ENCODE results near the gene XBP1. TPM values are rescaled to one million over a fixed set of nuclear protein-coding genes. Genes with fewer than 3 reads are reported as not detected.

Gene XBP1
- total and polyA plus RNA-seq, 2 of the 4 experiments (the other 2 are of a cell fraction), result 95.0 to 223 TPM

- Histone ChIP-seq H3K79me1 (ENCODE audit: low read depth in 1 of 2, low read length in 2 of 2) (no peaks in the 10 kb centered on the region), H3K4me2 (ENCODE audit: low read depth, low read length) (no peak overlapping the region), H3K56ac (ENCODE audit: extremely low read depth, insufficient read depth, low read length) (no peak overlapping the region), H2AFZ (replicated peaks; ENCODE audit: low read length, poor library complexity) (no peak overlapping the region), H2AK9ac (replicated peaks; ENCODE audit: low read depth, low read length, poor library complexity) (no peak overlapping the region), H2BK20ac (ENCODE audit: low read depth, low read length) (no peak overlapping the region), H3K36me3 (ENCODE audit: control insufficient read depth, insufficient read depth, low read length) (no peaks in the 10 kb centered on the region), H4K5ac (ENCODE audit: low read depth, low read length) (no peak overlapping the region), H2BK15ac (ENCODE audit: low read depth, low read length) (no peak overlapping the region), H3K9me3 (ENCODE audit: control insufficient read depth, insufficient read depth, low read length) (no peaks in the 10 kb centered on the region), H3K18ac (ENCODE audit: low read depth, low read length) (no peak overlapping the region), H2AK5ac (ENCODE audit: low read depth, low read length) (no peak overlapping the region), H2BK5ac (ENCODE audit: low read depth, low read length, poor library complexity, severe bottlenecking) (no peak overlapping the region), H3K23ac (ENCODE audit: low read depth, low read length) (no peak overlapping the region), H4K20me1 (ENCODE audit: insufficient read depth, low read length) (no peaks in the 10 kb centered on the region), H3K4ac (ENCODE audit: low read depth, low read length) (no peak overlapping the region), H3K9ac (ENCODE audit: low read depth, low read length) (no peak overlapping the region), H3K9me1 (ENCODE audit: insufficient read depth, low read length) (no peaks in the 10 kb centered on the region), H3K27me3 (ENCODE audit: control insufficient read depth, insufficient read depth, low read length) (no peaks in the 10 kb centered on the region), H3K14ac (replicated peaks; ENCODE audit: low read depth, low read length) (no peak overlapping the region), H4K8ac (ENCODE audit: low read depth in 2 of 2, low read length in 2 of 2) (no peak overlapping the region), H2BK120ac (ENCODE audit: low read depth, low read length) (no peak overlapping the region), H4K91ac (ENCODE audit: insufficient read depth, low read depth, low read length) (no peak overlapping the region), H3K4me1 (ENCODE audit: control insufficient read depth, insufficient read depth, low read length) (no peaks in the 10 kb centered on the region), H3K4me3 (ENCODE audit: insufficient read depth, low read depth, low read length) (no peak overlapping the region), H3K27ac (ENCODE audit: insufficient read depth, low read length) (no peak overlapping the region)
- ChIA-PET POLR2A (ENCODE audit: unreplicated experiment) (no interaction called here), CTCF (no interaction called here)
- intact Hi-C loops (cut with micrococcal nuclease) (no loop called here), dilution Hi-C loops (cut with HindIII; ENCODE audit: low sequenced_read_pairs, unreplicated experiment) (no loop called here), in situ Hi-C loops (cut with MboI; ENCODE audit: low sequenced_read_pairs) (loop anchor here (10.0 kb wide), 1 partner anchor 784 kb away; no protein-coding TSS in a partner anchor)
- ATAC-seq (ENCODE audit: low read depth) (no peak), DNase-seq (no peak)
- TF ChIP-seq MAFK (IDR thresholded peaks at IDR 0.05; ENCODE audit: low read depth, low read length) (no peak), SMC3 (IDR thresholded peaks at IDR 0.05; ENCODE audit: low read depth, low read length) (no peak), RCOR1 (IDR thresholded peaks at IDR 0.05; ENCODE audit: insufficient replicate concordance, low read length) (no peak), FOS (IDR thresholded peaks at IDR 0.05; ENCODE audit: low read depth, low read length) (no peak), RFX5 (IDR thresholded peaks at IDR 0.05; ENCODE audit: low read depth, low read length) (no peak), NFE2L2 (IDR thresholded peaks at IDR 0.05; ENCODE audit: low read depth, low read length) (no peak), CTCF (conservative IDR thresholded peaks at IDR 0.05; ENCODE audit: low read depth, low read length) (no peak), MAZ (IDR thresholded peaks at IDR 0.05; ENCODE audit: borderline replicate concordance, low read depth, low read length) (no peak), USF2 (IDR thresholded peaks at IDR 0.05; ENCODE audit: low read depth, low read length) (no peak), POLR2A (IDR thresholded peaks at IDR 0.05; ENCODE audit: low read depth, low read length) (no peak), CHD1 (IDR thresholded peaks at IDR 0.05; ENCODE audit: low read depth, low read length) (no peak), CEBPB (IDR thresholded peaks at IDR 0.05; ENCODE audit: low read depth, low read length) (no peak), ELK1 (IDR thresholded peaks at IDR 0.05; ENCODE audit: borderline replicate concordance, low read depth, low read length) (no peak), BHLHE40 (IDR thresholded peaks at IDR 0.05; ENCODE audit: low read depth, low read length) (no peak), RAD21 (IDR thresholded peaks at IDR 0.05; ENCODE audit: low read length) (no peak), MXI1 (IDR thresholded peaks at IDR 0.05; ENCODE audit: borderline replicate concordance, low read depth, low read length) (no peak)
- BruUV-seq (replicated peaks), result no TSS peak
- WGBS, 2 experiments (ENCODE audit: extremely low coverage in 2 of 2, insufficient read length in 1 of 2), result 77% methylated on average over 2 of the region's 5 CpGs; no CpG with 5 or more reads in 1 of the 2 experiments
These were observed 38.6 kb upstream of the XBP1 start for GRCh38 chr22:28838971-28839370.
